Activated CD4-positive, CD25-positive, alpha-beta regulatory T cell (primary cell): ENCODE measurements around the gene PDGFRB.
"Not testable (repeated sequence)": the region's sequence is repeated elsewhere in the genome, so short reads cannot be mapped to it uniquely, and the experiment has no call there.

Experiments
- DNase-seq, 4 experiments: peaks; one replicate each; lab custom pipeline; 2025; lab: John Stamatoyannopoulos, UW

PDGFRB gene

DNA sequence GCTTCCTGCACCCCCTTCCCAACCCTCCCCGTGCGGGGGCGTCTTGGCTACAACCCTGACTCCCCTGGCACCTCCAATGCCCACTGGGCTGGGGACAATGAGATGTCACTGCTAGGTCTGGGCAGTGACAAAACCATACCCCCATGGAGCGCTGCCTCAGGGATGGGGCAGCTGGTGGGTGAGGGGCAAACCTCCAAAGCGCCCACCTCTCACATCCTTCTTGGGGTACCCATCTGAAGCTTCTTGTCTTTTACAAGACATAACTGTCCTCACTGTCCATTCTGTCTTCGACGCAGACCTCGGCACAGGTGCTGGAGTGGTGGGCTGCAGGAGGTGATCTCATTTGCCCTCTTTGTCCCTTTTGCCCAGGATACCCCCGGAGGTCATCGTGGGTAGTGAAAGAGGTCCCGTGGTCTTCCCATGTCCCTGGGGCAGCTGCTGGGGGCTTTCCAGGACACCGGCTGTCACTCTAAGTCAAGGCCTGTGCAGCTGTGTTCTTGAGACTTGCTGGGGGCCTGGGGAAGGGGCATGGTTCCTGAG, 41.5 kb downstream of the PDGFRB start:
- no peak for DNase-seq

GRCh38 chr5:150113047-150113744, 42.4 kb downstream of the PDGFRB start:
- DNase-seq = no peak

DNA sequence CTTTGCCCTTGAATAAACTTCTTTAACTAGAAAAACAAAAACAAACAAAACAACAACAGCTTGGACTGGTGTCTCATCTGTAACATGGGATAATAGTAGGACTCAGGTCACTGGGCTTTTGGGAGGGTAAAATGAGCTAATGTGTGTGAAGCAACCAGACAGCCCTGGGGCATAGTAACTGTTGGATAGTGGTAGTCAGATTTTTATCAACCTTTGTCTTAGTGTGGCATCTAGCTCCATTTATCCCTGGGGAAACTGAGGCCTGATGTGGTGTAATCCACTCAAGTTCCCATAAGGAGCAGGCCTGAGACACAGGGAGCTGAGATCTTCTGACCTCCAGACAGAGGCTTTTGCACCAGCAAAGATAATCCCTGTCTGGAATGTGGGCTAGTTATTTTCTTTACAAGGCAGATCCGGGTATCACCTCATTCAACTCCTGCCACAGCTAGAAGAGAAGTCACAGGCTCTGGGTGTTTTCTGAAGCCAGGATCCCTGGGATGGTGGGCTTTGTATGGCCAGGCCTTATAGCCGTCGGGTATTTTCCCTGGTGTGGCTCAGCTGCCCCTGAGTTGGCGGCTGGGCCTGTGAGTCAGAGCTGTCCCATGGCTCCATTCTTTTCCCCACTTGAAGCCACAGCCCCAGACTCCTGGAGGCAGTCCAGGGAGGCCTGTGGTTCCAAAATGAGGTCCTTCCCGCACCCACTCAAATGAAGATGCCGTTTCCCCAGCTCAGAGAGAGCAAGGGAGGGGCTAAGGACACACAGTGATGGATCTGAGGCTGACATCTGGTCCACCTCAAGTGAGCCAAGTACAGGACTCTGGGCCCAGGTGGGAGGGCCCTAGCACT, 43.2 kb downstream of the PDGFRB start:
- no peak for DNase-seq

- DNase-seq = no peak
Observed at GRCh38 chr5:150111122-150111521, 44.5 kb downstream of the PDGFRB start.

GRCh38 chr5:150109921-150110320, 45.7 kb downstream of the PDGFRB start:
- no peak for DNase-seq

DNA sequence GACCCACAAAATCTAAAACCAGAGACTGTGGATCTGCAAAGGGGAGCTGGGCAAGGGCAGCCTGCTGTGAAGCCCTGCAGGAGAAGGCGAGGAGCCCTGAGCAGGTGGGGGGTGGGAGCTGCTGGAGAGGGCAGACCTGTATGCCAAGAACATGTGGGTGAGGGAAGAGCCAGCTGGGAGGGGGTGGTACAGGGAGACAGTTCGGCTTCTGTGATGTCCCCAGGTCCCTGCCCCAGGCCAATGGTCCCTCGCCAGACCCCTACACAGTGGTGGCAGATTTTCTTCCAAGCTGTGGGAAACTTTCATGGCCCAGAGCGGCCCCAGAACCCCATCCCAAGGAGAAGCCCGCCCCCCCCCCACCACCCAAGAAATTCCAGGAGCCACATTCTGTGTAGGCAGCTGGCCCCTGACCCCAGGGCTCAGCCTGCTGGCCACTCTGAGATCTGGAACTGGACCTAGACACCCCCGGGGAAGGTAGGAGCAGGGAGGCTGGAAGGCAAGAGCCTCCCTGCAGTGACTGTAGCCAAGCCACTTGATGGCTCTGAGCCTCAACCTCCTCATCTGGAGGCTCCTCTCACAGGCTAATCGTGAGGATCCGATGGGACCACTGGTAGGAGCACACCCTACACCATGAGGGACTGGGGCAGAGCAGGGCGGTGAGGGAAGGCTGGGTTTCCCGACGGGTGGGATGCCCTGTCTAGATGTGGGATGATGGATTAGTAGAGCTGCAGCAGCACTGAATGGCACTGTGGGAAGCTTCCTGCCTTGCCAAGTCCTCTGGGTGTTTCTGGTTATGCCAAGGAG, 46.7 kb downstream of the PDGFRB start:
- no peak for DNase-seq

- no peak for DNase-seq
Observed at GRCh38 chr5:150107909-150108447, 47.7 kb downstream of the PDGFRB start.

DNA sequence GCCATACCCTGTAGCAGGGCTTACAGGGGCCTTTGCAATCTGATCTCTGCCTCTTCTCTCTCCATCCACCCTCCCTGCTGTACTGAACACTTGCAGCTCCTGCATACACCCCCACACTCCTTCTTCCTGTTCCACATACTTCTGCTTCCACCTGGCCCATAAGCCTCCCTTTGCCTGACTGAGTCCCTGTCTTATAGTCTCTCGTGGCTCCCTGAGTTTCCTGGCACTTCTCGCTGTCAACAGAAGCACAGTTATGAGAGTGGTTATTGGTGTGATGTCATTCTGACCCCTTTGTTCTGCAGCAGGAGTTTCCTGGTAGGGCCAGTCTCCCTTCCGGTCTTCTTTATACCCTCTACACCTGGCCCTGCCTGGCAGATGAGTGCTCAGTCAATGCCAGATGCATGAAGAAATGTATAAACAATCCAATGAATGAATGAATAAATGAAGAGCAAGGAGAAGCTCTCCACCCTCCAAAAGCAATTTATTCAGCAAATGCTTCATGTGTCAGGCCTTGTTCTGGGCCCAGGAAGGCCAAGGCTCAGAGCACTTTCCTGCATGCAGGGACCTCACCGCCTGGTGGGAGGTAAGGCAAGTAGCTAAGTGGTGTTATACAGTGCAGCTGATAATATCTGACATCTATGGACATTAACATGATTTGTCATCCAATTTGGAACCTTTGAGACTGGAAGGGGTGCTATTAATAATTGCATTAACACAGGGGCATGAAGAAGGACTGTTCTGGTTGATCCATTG, 48.8 kb downstream of the PDGFRB start:
- DNase-seq = no peak

DNA sequence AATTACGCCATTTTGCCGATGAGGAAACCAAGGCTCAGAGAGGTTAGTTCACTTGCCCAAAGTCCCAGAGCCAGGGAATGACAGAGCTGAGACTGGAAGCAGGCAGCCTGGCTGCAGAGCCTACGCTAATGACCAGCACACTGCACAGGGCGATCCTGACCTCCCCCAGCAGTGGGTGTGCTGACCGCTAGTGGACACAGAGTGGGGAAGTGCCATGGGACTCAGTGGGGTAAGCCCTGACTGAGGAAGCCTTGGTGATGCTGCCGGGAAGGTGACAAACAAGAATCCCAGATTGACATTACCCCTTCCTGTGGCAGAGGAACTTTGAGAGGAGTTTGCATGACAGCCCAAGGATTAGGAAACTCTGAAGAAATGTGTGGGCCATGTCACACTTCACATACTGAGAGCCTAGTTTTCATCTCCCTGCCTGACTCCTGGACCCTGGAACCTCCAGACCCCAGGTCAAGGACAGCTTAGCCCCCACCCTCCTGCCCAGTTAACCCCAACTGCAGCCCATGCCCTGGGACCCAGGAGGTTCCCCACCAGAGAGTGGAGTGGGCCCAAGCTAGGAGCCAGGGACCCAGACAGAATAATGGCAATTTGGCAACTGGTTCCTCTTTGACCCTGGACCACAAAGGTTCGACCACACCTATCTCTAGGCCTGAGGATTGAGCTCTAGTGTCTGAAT, 49.6 kb downstream of the PDGFRB start:
- no peak for DNase-seq

DNA sequence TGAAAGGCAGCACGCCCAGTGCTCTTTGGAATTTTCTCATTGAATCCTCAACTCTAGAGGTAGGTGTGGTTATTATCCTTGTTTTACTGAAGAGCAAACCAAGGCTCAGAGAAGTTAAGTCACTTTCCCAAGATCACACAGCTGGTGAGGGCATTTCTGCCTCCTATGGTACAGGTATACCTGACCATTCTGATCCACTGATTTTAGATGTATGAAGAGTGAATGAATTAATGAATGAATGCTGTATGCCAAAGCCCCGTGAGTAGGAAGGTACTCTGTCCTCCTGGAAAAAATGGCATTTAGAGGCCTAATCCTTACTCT, 51.1 kb downstream of the PDGFRB start:
- no peak for DNase-seq

GRCh38 chr5:150103678-150104549, 51.7 kb downstream of the PDGFRB start:
- DNase-seq = no peak

GRCh38 chr5:150101023-150101422, 54.6 kb downstream of the PDGFRB start:
- no peak for DNase-seq

DNA sequence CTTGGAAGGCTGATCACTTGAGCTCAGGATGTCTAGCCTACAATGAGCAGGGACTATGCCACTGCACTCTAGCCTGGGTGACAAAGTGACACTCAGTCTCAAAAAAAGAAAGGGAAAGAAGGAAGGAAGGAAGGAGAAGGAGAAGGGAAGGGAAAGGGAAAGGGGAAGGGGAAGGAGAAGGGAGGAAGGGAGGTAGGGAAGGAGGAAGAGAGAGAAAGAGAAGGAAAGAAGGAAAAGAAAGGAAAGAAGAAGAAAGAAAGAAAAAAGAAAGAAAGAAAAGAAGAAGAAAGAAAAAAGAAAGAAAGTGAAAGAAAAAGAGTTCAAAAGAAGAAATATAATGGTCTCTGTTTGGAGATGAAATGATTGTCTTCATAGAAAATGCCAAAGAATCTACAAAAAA, 58.5 kb downstream of the PDGFRB start:
- DNase-seq = no peak

DNA sequence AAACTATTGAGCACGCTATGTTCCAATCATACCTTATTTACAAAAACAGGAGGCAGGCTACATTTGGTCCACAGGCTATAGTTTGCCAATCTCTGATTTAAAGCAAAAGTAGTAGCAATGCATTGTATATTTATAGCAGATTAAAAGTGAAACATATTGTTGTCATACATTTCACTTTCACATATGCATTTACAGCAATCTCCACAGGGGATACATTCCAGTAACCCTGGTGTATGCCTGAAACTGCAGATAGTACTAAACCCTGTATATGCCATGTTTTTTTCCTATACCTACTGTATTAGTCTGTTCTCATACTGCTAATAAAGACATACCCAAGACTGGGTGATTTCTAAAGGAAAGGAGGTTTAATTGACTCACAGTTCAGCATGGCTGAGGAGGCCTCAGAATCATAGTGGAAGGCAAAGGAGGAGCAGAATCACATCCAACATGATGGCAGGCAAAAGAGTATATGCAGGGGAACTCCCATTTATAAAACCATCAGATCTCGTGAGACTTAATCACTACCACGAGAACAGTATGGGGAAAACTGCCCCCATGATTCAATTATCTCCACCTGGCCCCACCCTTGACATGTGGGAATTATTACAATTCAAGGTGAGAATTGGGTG, 63.4 kb downstream of the PDGFRB start:
- DNase-seq = no peak

DNA sequence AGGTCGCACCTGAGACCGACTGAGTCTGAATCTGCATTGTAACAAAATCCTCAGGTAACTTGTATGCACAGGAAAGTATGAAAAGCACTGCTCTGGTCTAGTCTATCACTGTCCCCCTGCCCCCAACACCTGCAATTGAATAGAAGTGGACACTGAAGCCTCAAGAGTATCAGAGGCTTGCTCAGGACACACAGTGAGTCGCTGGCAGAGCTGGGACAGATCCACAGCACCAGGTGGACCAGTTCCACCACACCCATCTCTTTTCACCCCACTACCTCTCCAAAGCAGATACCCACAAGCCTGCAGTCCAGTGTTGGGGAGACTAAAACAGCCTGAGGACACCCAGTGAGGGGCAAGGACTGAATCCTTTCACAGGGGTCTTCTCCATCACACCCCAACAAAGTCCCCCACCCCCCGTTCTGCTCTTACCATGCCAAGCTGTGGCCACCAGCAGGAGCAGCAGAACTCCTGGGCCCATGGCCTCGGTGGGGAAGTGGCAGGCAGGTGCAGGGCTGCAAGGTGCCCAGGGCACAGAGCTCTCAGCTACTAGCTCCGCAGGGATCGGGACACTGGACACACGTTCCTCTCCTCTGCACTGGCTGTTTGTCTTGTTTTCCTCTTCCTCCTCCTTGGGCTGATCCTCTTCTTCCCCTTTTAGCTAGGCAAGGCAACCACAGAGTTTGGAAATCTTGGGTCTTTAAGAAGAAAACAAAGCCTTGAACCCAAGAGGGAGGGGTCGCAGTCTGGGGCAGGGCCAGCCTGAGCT, 69.5 kb downstream of the PDGFRB start, which contains the start of gene CSF1R:
CSF1R (minus strand) TSS at position 605 of the 766 bp plus-strand sequence; CDS start at position 478, 127 bp downstream.
- DNase-seq = no peak

DNA sequence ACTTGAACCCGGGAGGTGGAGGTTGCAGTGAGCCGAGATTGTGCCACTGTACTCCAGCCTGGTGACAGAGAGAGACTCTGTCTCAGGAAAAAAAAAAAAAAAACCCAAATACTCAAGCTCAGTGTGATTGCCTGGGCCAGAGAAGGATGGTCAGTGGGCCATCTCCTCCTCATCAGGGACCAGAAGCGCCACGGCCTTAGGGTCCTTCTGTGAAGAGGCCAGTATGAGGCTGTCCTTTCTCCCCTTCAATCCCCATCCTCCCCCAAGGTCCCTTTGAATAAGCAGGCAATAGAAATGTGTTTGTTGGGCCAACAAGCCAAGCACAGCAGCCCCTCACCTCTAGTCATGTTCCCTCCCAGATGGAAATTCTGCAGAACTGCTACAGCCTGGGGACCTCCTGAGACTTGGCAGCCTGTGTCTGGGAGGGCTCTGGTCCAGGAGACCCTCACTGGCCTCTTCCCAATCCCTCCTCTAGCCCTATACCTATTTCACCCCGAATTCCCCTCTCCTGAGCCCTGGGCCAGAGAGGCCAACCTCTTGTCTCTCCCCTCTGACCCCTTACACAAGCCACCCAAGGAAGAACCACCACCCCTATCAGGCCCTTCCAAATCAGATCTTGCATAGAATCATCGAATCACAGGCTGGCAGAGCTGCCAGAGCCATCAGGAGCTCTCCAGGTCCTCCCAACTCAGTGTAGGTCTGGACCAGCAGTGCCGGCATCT, 70.3 kb downstream of the PDGFRB start:
- DNase-seq = no peak

DNA sequence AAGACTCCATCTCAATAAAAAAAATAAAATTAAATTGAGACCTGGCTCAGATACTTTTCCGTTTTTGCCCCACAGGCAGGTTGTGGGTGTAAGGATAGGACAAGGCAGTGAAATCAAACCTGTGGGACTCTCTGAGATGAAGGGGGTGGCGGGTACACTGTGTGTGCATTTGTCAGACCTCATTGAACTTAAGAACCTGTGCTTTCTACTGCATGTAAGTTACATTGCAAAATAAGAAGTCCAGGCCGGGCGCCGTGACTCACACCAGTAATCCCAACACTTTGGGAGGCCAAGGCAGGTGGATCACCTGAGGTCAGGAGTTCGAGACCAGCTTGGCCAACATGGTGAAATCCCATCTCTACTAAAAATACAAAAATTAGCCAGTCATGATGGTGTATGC, 70.9 kb downstream of the PDGFRB start:
- DNase-seq = not testable (repeated sequence)

- no peak for DNase-seq
Observed at GRCh38 chr5:150082889-150083288, 72.8 kb downstream of the PDGFRB start.
